MCF 10A (cell line): ENCODE measurements around the gene TAF1. TPM values are rescaled to one million over a fixed set of nuclear protein-coding genes. Genes with fewer than 3 reads are reported as not detected.
"Not testable (repeated sequence)": the region's sequence is repeated elsewhere in the genome, so short reads cannot be mapped to it uniquely, and the experiment has no call there.

ENCODE experiments used
- BruUV-seq: library from RNA; stranded (reverse); fragments of 400-500 nt; replicated peaks from 2 replicates; lab custom pipeline; 2021; lab: Mats Ljungman, UMichigan
- CTCF ChIA-PET: fragments of 300-600 bp; sonication (Branson Sonifier 250); formaldehyde crosslinking; extraction: SDS; loops from one replicate; lab custom pipeline; 2021; ENCODE audit warnings: antibody characterized with exemption, inconsistent platforms; lab: Yijun Ruan, JAX
- POLR2A ChIA-PET: fragments of 300-600, 350-650 bp; sonication (Branson Sonifier 250); formaldehyde crosslinking; extraction: SDS; loops from one replicate; lab custom pipeline; 2020; ENCODE audit warnings: antibody characterized with exemption, inconsistent platforms; lab: Yijun Ruan, JAX
- DNase-seq: peaks from one replicate; pipeline ENCODE4 v3.0.0-alpha.2; 2018; ENCODE audit not compliant: unreplicated experiment
- H3K27ac Mint-ChIP-seq: one replicate; pipeline ENCODE4 v1.8.0; 2022; ENCODE audit warnings: mild to moderate bottlenecking, low read depth, mixed read lengths; ENCODE audit not compliant: unreplicated experiment
- H3K27me3 Mint-ChIP-seq: one replicate; pipeline ENCODE4 v1.8.0; 2022; ENCODE audit warnings: mixed read lengths; ENCODE audit not compliant: insufficient read depth, unreplicated experiment
- H3K36me3 Mint-ChIP-seq: one replicate; pipeline ENCODE4 v1.8.0; 2022; ENCODE audit warnings: mild to moderate bottlenecking, moderate library complexity, mixed read lengths; ENCODE audit not compliant: insufficient read depth, unreplicated experiment
- H3K4me1 Mint-ChIP-seq: one replicate; pipeline ENCODE4 v1.8.0; 2022; ENCODE audit warnings: mixed read lengths; ENCODE audit not compliant: insufficient read depth, unreplicated experiment
- H3K4me3 Mint-ChIP-seq: one replicate; pipeline ENCODE4 v1.8.0; 2022; ENCODE audit warnings: mild to moderate bottlenecking, moderate library complexity, mixed read lengths; ENCODE audit not compliant: unreplicated experiment
- H3K9me3 Mint-ChIP-seq: one replicate; pipeline ENCODE4 v1.8.0; 2022; ENCODE audit warnings: mixed read lengths; ENCODE audit not compliant: unreplicated experiment
- intact Hi-C: fragments of 100-400 bp; cut with micrococcal nuclease; formaldehyde crosslinking; loops from 2 replicates; pipeline ENCODE4 v1.14.1; 2022
- total RNA-seq: library from RNA; stranded (reverse); gene quantifications from 2 replicates; pipeline ENCODE4 v1.2.3, GENCODE V29; 2022
- TF ChIP-seq, protein P1 (sequence below): fragments of 200-600 bp; IDR thresholded peaks from one replicate; pipeline ENCODE4 v1.8.0; 2022; ENCODE audit warnings: antibody characterized with exemption, mild to moderate bottlenecking; ENCODE audit not compliant: unreplicated experiment

The TAF1 gene
- total RNA-seq, 1 experiment from 2014 or later: 34.9 TPM

DNA sequence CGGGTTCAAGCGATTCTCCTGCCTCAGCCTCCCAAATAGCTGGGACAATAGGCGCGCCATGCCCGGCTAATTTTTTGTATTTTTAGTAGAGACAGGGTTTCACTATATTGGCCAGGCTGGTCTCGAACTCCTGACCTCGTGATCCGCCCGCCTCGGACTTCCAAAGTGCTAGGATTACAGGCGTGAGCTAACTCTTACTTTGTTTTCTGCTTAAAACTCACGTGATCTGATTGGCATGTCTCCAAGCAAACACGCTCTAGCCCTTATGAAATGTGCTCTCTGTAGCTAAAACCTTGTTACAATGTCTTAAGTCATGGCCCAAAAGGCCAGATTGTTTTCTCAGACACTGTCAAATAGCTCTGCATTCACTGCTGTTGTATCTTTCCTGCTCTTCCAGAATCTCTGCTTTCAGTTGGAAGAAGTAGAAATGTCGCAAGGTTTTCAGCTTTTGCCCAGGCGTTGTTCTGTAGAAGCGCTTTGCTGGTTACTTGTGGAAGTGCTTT, 127.0 kb downstream of the TAF1 start:
- H3K27ac Mint-ChIP-seq: no peak overlapping the region
- ChIA-PET POLR2A (interaction anchor here (0.7 to 2.8 kb wide), 3 partner anchors 40 to 52 kb away, joined by 3 to 16 read pairs (median 3); partner anchors contain the start of gene OGT), CTCF (interaction anchor here (0.7 kb wide), 1 partner anchor 25 kb away, joined by 3 read pairs; no protein-coding TSS in a partner anchor)
- no TSS peak for BruUV-seq
- H3K27me3 Mint-ChIP-seq: peaks cover 24% of the 10 kb centered on the region
- H3K4me1 Mint-ChIP-seq: no peaks in the 10 kb centered on the region
- no peaks in the 10 kb centered on the region for H3K36me3 Mint-ChIP-seq
- DNase-seq: peak; percentile 12
- TF ChIP-seq, protein P1, sequence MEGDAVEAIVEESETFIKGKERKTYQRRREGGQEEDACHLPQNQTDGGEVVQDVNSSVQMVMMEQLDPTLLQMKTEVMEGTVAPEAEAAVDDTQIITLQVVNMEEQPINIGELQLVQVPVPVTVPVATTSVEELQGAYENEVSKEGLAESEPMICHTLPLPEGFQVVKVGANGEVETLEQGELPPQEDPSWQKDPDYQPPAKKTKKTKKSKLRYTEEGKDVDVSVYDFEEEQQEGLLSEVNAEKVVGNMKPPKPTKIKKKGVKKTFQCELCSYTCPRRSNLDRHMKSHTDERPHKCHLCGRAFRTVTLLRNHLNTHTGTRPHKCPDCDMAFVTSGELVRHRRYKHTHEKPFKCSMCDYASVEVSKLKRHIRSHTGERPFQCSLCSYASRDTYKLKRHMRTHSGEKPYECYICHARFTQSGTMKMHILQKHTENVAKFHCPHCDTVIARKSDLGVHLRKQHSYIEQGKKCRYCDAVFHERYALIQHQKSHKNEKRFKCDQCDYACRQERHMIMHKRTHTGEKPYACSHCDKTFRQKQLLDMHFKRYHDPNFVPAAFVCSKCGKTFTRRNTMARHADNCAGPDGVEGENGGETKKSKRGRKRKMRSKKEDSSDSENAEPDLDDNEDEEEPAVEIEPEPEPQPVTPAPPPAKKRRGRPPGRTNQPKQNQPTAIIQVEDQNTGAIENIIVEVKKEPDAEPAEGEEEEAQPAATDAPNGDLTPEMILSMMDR: no peak
- H3K4me3 Mint-ChIP-seq: peak overlapping the region; percentile 56
- intact Hi-C loops: no loop called here
- peaks cover 7% of the 10 kb centered on the region for H3K9me3 Mint-ChIP-seq

DNA sequence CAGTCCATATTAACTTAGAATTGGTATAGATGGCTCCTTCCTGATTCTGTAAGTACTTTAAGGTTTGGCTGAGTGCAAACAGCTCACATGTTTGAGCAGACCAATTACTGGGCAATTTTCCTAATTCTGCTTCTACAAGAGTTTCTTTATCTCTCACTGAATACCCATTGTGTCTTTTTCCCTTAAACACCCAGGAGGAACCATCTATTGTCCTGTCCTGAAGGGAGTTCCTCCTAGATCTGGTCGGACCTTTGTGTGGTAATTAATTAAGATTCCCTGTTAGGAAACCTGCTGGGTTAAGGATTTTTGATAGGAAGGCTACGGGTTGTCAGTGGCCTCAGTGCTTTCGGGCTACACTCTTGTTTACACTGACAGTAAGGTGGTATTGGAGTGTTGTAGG, 129.8 kb downstream of the TAF1 start:
- H3K27ac Mint-ChIP-seq, H3K4me3 Mint-ChIP-seq, H3K36me3 Mint-ChIP-seq, DNase-seq, H3K4me1 Mint-ChIP-seq, intact Hi-C loops, H3K9me3 Mint-ChIP-seq, POLR2A ChIA-PET, BruUV-seq: not testable (repeated sequence)
- CTCF ChIA-PET: interaction anchor here (0.7 kb wide), 1 partner anchor 9 kb away, joined by 3 read pairs; no protein-coding TSS in a partner anchor
- H3K27me3 Mint-ChIP-seq: peaks cover 24% of the 10 kb centered on the region

DNA sequence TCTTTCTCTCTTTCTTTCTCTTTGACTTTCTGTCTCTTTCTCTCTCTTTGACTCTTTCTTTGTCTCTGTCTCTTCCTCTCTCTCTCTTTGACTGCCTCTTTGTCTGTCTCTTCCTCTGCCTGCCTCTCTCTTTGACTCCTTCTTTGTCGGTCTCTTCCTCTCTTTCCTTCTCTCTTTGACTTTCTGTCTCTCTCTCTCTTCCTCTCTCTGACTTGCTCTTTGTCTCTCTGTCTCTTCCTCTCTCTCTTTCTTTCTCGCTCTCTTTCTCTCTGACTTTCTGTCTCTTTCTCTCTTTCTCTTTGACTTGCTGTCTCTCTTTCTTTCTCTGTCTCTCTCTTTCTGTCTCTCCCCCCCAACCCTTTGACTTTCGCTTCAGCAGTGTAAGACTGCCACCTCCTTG, 130.3 kb downstream of the TAF1 start:
- H3K4me3 Mint-ChIP-seq: no peak overlapping the region
- H3K36me3 Mint-ChIP-seq: no peaks in the 10 kb centered on the region
- TF ChIP-seq, protein P1: no peak
- no peak for DNase-seq
- no TSS peak for BruUV-seq
- POLR2A ChIA-PET: no interaction called here
- CTCF ChIA-PET: no interaction called here
- H3K4me1 Mint-ChIP-seq: no peaks in the 10 kb centered on the region
- peaks cover 7% of the 10 kb centered on the region for H3K9me3 Mint-ChIP-seq
- intact Hi-C loops: no loop called here
- H3K27ac Mint-ChIP-seq: no peak overlapping the region
- H3K27me3 Mint-ChIP-seq: peaks cover 24% of the 10 kb centered on the region

DNA sequence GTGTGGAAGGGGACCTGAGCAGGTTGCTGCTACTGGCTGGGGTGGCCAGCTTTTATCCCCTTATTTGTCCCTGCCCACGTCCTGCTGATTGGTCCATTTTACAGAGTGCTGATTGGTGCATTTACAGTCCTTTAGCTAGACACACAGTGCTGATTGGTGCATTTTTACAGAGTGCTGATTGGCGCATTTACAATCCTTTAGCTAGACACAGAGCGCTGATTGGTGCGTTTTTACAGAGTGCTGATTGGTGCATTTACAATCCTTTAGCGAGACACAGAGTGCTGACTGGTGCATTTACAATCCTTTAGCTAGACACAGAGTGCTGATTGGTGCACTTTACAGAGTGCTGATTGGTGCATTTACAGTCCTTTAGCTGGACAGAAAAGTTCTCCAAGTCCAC, 135.9 kb downstream of the TAF1 start:
- POLR2A ChIA-PET, BruUV-seq, H3K4me3 Mint-ChIP-seq, H3K4me1 Mint-ChIP-seq, intact Hi-C loops, H3K27ac Mint-ChIP-seq, H3K36me3 Mint-ChIP-seq, H3K27me3 Mint-ChIP-seq, H3K9me3 Mint-ChIP-seq, DNase-seq: not testable (repeated sequence)
- CTCF ChIA-PET: interaction anchor here (0.6 kb wide), 1 partner anchor 11 kb away, joined by 8 read pairs; no protein-coding TSS in a partner anchor

DNA sequence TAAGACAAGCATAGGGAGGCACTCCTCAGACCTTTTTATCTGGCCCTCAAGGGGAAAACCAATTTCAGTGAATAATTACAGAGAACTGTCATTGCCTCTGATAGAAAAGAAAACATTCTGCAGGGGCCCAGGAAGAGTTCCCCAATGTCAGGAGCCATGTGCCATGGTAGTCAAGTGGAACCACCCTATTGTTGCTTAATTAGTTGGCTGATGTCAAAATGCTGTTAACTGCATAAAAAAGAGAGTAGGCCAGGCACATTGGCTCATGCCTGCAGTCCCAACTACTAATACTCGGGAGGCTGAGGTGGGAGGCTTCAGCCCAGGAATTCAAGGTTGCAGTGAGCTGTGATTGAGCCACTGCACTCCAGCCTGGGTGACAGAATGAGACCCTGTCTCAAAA, 138.2 kb downstream of the TAF1 start:
- no TSS peak for BruUV-seq
- DNase-seq: no peak
- H3K36me3 Mint-ChIP-seq: no peaks in the 10 kb centered on the region
- intact Hi-C loops: no loop called here
- TF ChIP-seq, protein P1: no peak
- no peaks in the 10 kb centered on the region for H3K9me3 Mint-ChIP-seq
- H3K27ac Mint-ChIP-seq: no peak overlapping the region
- H3K27me3 Mint-ChIP-seq: no peaks in the 10 kb centered on the region
- H3K4me3 Mint-ChIP-seq: no peak overlapping the region
- CTCF ChIA-PET: interaction anchor here (0.6 kb wide), 1 partner anchor 9 kb away, joined by 3 read pairs; no protein-coding TSS in a partner anchor
- no peaks in the 10 kb centered on the region for H3K4me1 Mint-ChIP-seq
- POLR2A ChIA-PET: no interaction called here
